Measurements from ENCODE around the gene MT1HL1. TPM values are rescaled to one million over a fixed set of nuclear protein-coding genes. Genes with fewer than 3 reads are reported as not detected.

The MT1HL1 gene
- not detected for total RNA-seq

DNA sequence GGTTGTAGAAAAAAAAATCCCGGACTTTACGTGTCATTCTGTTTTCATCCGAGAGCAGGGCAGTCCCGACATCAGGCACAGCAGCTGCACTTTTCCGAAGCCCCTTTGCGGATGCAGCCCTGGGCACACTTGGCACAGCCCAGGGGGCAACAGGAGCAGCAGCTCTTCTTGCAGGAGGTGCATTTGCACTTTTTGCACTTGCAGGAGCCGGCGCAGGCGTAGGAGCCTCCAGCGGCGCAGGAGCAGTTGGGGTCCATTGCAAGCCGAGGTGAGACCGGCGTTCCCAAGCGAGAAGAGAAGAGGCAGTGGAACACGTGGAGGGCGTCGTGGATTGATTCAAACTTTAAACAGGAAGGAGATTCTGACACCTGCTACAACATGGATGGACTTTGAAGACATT, at the start of gene MT1HL1:
TSS of gene MT1HL1 (minus strand) at position 326 of the 400 bp plus-strand sequence. CDS start at position 257, 69 bp downstream.
- Mint-ChIP-seq H3K27me3 (peaks cover 6% of the 10 kb centered on the region), H3K4me3 (no peak within 1 kb of the TSS), H3K27ac (no peak within 1 kb of the TSS), H3K36me3 (ENCODE audit: low read depth) (no peaks in the 10 kb centered on the region), H3K4me1 (no peaks in the 10 kb centered on the region), H3K9me3 (ENCODE audit: low read depth) (no peaks in the 10 kb centered on the region)
- ChIA-PET POLR2A (no interaction called here), CTCF (interaction anchor here (0.6 kb wide), 1 partner anchor 70 kb away, joined by 3 read pairs; no protein-coding TSS in a partner anchor)
- DNase-seq (no peak), ATAC-seq (no peak)
- intact Hi-C loops (cut with DNase I, micrococcal nuclease): no loop called here

DNA sequence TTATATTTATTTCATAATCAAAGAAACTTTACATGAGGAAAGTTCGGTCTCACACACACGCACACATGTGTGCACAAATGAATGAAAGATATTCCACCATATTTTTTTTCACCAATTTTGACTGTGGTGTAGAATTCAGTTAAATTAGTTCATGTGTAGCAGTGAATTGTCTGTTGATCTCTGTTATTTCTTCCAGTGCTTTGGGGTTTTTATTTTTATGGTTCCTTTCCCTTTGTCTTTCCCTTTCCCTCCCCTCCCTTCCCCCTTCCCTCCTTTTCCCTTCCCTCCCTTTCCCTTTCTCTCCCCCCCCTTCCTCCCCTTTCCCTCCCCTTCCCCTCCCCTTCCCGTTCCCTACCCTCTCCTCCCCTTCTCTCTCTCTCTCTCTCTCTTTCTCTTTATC, 46.7 kb upstream of the MT1HL1 start:
- Mint-ChIP-seq H3K4me1 (no peaks in the 10 kb centered on the region), H3K27me3 (peaks cover 30% of the 10 kb centered on the region), H3K4me3 (no peak overlapping the region), H3K9me3 (ENCODE audit: low read depth) (no peaks in the 10 kb centered on the region), H3K36me3 (ENCODE audit: low read depth) (no peaks in the 10 kb centered on the region), H3K27ac (no peak overlapping the region)
- intact Hi-C loops (cut with DNase I, micrococcal nuclease): no loop called here
- no peak for ATAC-seq
- POLR2A ChIA-PET: no interaction called here
- DNase-seq: no peak
- CTCF ChIA-PET: interaction anchor here (1.0 kb wide), 1 partner anchor 18 kb away, joined by 3 read pairs; no protein-coding TSS in a partner anchor

DNA sequence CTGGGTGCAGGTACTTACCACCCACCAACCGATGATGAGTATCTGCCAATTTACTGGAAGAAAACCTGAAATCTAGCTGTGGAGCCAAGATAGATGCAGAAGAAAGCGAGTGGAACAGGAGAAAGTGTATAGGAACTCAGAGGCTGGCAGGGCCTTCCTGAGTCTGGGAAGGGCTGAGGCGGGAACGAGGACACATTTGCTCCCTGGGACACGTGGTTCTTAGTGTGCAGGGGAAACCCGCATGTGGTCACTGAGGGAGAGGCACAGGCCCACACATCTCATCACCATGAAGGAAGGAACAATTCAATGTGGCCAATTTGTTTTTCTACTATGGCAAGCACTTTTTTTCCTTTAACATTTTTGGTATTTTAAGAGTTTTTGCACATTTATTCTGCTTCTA, 45.9 kb upstream of the MT1HL1 start:
- Mint-ChIP-seq H3K36me3 (ENCODE audit: low read depth) (no peaks in the 10 kb centered on the region), H3K4me3 (no peak overlapping the region), H3K27ac (no peak overlapping the region), H3K4me1 (no peaks in the 10 kb centered on the region), H3K27me3 (peaks cover 31% of the 10 kb centered on the region), H3K9me3 (ENCODE audit: low read depth) (no peaks in the 10 kb centered on the region)
- DNase-seq (no peak), ATAC-seq (no peak)
- intact Hi-C loops (cut with DNase I, micrococcal nuclease): no loop called here
- POLR2A ChIA-PET: no interaction called here
- CTCF ChIA-PET: no interaction called here

DNA sequence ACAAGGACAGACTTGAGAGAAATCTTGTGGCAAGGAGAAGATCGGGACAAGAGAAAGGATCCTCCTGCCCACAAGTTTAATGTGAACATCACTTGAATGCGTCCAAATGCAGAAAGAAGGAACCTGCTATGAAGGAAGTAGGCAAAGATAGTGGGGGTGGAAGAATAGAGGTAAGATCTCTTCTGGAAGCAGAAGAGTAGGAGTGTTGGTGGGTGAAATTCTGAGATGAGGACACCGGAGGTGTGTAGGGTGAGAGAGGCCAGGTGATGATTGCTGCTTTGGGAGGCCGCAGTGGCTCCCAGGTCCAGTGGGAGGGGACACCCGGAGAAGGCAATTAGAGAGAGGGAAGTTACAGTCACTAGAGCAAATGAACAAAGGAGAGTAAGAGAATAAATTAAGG, 44.6 kb upstream of the MT1HL1 start:
- no peaks in the 10 kb centered on the region for H3K36me3 Mint-ChIP-seq (ENCODE audit: low read depth)

DNA sequence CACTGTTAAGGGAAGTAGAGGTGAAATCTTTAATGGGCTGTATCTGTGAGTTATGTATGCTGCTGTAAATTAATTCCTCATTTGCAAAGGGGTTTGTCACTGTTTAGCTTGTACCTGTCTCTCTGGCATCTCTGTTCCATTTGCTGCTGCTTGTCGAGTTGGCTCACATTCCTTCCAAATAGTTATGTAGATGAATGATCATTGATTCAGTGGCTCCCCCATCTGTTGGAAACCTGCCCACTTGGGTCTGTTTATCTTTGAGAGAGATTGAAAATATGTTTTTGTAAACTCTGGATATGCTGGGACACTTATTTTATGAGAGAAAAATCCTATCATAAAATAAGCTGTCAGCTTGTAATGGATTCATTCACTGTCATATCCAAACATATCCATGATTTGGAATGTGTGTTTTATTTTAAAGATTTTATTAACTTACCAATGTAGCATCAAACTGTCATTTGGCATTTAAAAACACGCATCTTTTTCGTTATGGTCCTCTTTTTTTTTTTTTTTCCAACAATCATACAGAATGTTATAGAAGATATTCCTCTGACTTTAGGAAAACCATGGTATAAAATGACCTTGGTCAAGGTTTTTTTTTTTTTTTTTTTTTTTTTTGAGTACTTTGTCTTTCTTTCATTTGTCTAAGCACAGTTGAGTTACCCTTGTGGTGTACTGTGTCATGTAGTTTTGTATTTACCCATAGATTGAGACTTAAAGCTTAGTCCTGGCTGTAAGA, 41.2 kb upstream of the MT1HL1 start:
- Mint-ChIP-seq H3K9me3 (ENCODE audit: low read depth) (no peaks in the 10 kb centered on the region), H3K4me3 (no peak overlapping the region), H3K27ac (no peak overlapping the region), H3K4me1 (peaks cover 16% of the 10 kb centered on the region), H3K27me3 (peaks cover 46% of the 10 kb centered on the region), H3K36me3 (ENCODE audit: low read depth) (no peaks in the 10 kb centered on the region)
- intact Hi-C loops (cut with DNase I, micrococcal nuclease): loop anchor here in 1 of 2 experiments (10.0 kb wide), 1 partner anchor 339 kb away; no protein-coding TSS in a partner anchor
- POLR2A ChIA-PET: no interaction called here
- CTCF ChIA-PET: no interaction called here
- no peak for ATAC-seq
- DNase-seq: no peak

More for the DNA sequence above, 44.6 kb upstream of the MT1HL1 start:
- no peak overlapping the region for H3K4me3 Mint-ChIP-seq
- CTCF ChIA-PET: no interaction called here
- intact Hi-C loops (cut with DNase I, micrococcal nuclease): loop anchor here in 1 of 2 experiments (10.0 kb wide), 1 partner anchor 336 kb away; no protein-coding TSS in a partner anchor
- H3K9me3 Mint-ChIP-seq (ENCODE audit: low read depth): no peaks in the 10 kb centered on the region
- POLR2A ChIA-PET: no interaction called here
- H3K27me3 Mint-ChIP-seq: peaks cover 31% of the 10 kb centered on the region
- no peak overlapping the region for H3K27ac Mint-ChIP-seq
- ATAC-seq: no peak
- DNase-seq: no peak
- no peaks in the 10 kb centered on the region for H3K4me1 Mint-ChIP-seq

DNA sequence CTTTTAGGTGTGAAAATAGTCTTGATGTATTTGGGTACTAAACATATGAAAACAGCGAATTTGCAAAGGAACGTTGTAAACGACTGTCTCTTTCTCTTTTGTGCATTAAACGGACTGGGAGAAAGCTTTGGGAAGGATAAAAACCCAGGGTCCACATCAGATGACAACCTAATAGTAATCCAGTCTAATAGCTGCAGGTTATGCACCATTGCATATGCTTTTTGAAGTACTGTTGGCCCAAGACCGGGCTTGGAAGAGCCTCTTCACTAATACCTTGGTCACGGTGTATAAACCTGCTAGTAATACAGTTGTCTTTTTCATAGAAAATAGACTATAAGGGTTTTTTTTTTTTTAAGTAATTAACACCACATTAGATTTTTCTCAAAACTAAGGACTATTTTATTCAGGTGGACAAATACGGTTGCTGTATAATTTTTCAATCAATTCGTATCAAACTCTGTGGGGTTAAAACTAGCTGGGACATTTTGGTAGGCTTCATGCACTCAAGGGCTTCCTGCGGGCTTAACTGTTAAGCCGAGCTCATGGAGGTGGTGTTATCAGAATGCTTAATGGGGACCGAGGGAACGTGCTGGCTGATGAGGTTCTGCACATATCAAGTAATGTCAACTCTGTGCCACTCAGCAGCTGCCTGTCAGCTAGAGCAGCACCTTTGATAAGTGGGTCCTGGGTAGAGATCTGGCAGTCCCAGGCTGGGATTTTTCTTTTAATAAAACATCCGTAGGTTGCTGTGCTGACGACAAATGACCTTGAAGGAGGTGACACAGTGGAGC, 39.8 kb upstream of the MT1HL1 start:
- ATAC-seq (no peak), DNase-seq (no peak)
- peaks cover 44% of the 10 kb centered on the region for H3K27me3 Mint-ChIP-seq
- H3K9me3 Mint-ChIP-seq (ENCODE audit: low read depth): no peaks in the 10 kb centered on the region
- peaks cover 16% of the 10 kb centered on the region for H3K4me1 Mint-ChIP-seq
- ChIA-PET CTCF (interaction anchor here (0.7 kb wide), 2 partner anchors 26 to 421 kb away, joined by 3 read pairs; no protein-coding TSS in a partner anchor), POLR2A (no interaction called here)
- intact Hi-C loops (cut with DNase I, micrococcal nuclease): loop anchor here (2.0 to 10.0 kb wide), 4 partner anchors 282 to 518 kb away; no protein-coding TSS in a partner anchor
- no peak overlapping the region for H3K4me3 Mint-ChIP-seq
- no peaks in the 10 kb centered on the region for H3K36me3 Mint-ChIP-seq (ENCODE audit: low read depth)
- H3K27ac Mint-ChIP-seq: no peak overlapping the region

DNA sequence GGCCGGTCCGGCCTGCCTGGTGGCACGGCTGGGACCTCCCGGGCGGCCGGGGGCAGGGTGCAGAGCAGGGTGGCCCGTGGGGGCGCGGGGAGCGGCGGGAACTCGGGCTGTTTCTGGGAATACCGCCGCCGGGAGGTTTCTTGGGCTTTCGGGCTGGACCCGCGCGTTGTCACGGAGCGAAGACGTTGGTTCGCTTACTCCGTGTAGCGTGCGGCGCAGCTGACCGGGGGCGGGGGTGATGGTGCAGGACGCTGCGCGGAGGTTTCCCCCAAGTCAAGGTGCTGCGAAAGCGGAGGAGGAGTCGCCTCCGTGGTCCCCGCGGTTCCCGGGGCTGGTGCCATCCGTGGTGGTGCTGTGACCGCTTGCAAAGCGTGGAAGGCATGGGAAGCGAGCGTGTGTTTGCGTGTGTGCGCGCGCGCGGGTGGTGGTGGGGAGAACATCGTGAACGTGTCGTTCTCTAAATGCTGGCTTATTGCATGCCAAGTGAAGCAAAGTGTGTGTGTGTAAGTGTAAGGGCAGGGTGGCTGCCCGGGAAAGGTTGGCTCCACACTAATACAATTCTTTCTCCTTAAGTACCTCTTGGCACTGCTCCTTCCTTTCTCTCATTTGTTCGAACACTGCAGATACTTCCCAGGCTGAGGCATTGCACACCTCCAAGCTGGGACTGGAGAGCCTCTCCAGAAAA, 38.8 kb upstream of the MT1HL1 start:
- H3K36me3 Mint-ChIP-seq (ENCODE audit: low read depth): no peaks in the 10 kb centered on the region
- ChIA-PET POLR2A (no interaction called here), CTCF (no interaction called here)
- intact Hi-C loops (cut with DNase I, micrococcal nuclease): loop anchor here (2.0 to 10.0 kb wide), 4 partner anchors 281 to 519 kb away; no protein-coding TSS in a partner anchor
- no peak for ATAC-seq
- H3K4me1 Mint-ChIP-seq: peaks cover 16% of the 10 kb centered on the region
- H3K9me3 Mint-ChIP-seq (ENCODE audit: low read depth): no peaks in the 10 kb centered on the region
- peaks cover 44% of the 10 kb centered on the region for H3K27me3 Mint-ChIP-seq
- peak; percentile 17 for DNase-seq
- H3K4me3 Mint-ChIP-seq: no peak overlapping the region
- H3K27ac Mint-ChIP-seq: no peak overlapping the region

DNA sequence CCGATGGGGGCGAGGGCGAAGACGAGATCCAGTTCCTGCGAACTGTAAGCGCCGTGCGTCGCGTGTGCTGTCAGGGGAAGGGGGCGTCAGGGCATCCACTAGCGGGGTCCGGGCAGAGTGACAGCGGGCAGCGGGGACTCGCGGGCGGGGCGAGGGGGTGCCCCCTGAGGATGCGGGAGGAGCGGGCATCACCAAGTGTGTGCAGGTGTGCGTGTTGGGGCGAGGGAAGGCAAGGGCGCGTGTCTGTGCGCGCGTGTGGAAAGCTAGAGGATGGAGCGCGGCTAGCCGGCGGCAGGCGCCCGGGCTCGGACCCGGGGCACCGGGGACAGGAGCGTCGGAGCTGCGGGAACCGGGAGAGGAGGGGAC, 38.3 kb upstream of the MT1HL1 start:
- ChIA-PET CTCF (no interaction called here), POLR2A (no interaction called here)
- Mint-ChIP-seq H3K4me1 (peaks cover 16% of the 10 kb centered on the region), H3K9me3 (ENCODE audit: low read depth) (no peaks in the 10 kb centered on the region), H3K4me3 (no peak overlapping the region), H3K36me3 (ENCODE audit: low read depth) (no peaks in the 10 kb centered on the region), H3K27me3 (peaks cover 44% of the 10 kb centered on the region), H3K27ac (no peak overlapping the region)
- DNase-seq (no peak), ATAC-seq (no peak)
- intact Hi-C loops (cut with DNase I, micrococcal nuclease): loop anchor here (2.0 to 10.0 kb wide), 4 partner anchors 280 to 520 kb away; no protein-coding TSS in a partner anchor

DNA sequence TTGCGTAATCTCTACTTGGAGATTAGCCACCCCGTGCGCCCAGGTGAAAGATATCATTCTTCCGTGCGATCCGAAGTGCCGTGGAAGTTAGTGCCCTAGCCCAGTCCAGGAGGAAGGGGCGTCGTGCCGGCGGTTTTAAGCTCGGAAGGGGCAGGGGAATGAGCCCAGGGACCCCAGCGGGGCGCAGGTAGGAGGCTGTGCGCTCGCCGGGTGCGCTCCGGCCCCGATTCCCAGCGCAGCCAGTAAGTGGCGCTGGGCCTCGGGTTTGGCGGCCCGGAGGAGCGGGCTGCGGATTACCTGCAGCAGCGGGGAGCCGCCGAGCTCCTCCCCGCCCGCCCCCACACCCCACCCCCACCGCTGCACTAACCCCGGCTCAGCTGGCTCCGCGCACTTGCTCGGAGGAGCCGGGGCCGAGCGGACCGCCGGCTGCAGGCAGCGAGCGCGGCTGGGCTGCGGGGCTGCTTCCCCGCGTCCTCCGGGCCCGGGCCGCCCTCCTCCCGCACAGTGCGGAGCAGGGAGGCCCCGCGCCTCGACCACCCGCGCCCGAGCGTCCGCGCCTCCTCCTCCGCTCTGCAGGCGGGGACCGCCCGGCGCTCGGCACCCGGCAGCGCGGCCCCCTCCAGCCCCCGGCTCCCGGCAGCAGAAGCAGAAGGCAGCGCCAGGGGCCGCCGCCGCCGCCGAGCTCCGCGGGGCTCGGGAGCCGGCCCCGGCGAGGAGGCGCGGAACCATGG, 37.7 kb upstream of the MT1HL1 start, which contains the start of gene RYR2:
TSS of gene RYR2 (plus strand) at position 390 of the 731 bp plus-strand sequence. CDS start at position 728, 338 bp downstream.
- H3K27me3 Mint-ChIP-seq: peaks cover 44% of the 10 kb centered on the region
- H3K9me3 Mint-ChIP-seq (ENCODE audit: low read depth): no peaks in the 10 kb centered on the region
- ATAC-seq (peak; percentile 75), DNase-seq (peak; percentile 52)
- POLR2A ChIA-PET: no interaction called here
- H3K4me3 Mint-ChIP-seq: no peak within 1 kb of the TSS
- intact Hi-C loops (cut with DNase I, micrococcal nuclease): loop anchor here (2.0 to 10.0 kb wide), 4 partner anchors 280 to 520 kb away; no protein-coding TSS in a partner anchor
- CTCF ChIA-PET: no interaction called here
- H3K27ac Mint-ChIP-seq: no peak within 1 kb of the TSS
- H3K36me3 Mint-ChIP-seq (ENCODE audit: low read depth): no peaks in the 10 kb centered on the region
- H3K4me1 Mint-ChIP-seq: peaks cover 16% of the 10 kb centered on the region

DNA sequence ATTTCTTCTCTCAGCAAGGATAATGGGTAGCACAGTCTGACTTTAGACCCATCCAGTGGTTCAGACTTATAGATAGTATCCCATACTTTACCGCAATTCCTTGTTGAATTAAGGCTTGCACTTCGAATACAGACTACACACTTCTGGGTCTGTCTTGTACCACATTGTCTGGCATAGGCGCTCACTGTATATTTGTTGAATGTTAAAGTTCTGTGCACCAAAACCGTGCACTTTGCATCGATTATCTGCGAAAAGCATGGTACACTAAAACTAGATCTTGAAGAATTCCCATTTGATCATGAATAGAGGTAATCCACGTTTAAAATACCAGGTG, 37.2 kb upstream of the MT1HL1 start:
- intact Hi-C loops (cut with DNase I, micrococcal nuclease): loop anchor here (5.0 to 10.0 kb wide), 3 partner anchors 279 to 521 kb away; no protein-coding TSS in a partner anchor
- Mint-ChIP-seq H3K27ac (no peak overlapping the region), H3K27me3 (peaks cover 44% of the 10 kb centered on the region), H3K4me3 (no peak overlapping the region), H3K9me3 (ENCODE audit: low read depth) (no peaks in the 10 kb centered on the region), H3K36me3 (ENCODE audit: low read depth) (no peaks in the 10 kb centered on the region), H3K4me1 (peaks cover 16% of the 10 kb centered on the region)
- ATAC-seq (no peak), DNase-seq (no peak)
- ChIA-PET CTCF (no interaction called here), POLR2A (no interaction called here)

DNA sequence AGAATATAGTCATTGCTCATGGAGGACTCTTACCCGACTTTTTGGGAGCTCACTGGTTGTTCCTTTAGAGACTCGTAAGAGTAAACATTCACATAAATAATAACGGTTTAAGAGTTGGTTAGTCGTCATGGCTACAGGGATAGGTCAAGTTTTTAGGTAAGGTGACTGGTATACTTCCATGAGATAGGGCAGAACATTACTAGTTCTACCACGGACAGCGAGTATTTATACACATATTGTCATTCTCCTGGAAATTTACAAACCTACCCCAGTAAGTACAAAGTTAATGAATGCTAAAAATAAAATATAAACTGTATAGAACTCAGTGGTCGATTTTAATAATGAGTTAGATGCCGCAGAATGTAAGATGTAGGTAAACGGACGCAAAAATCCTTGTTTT, 36.6 kb upstream of the MT1HL1 start:
- no peak overlapping the region for H3K27ac Mint-ChIP-seq
- ATAC-seq: no peak
- ChIA-PET POLR2A (no interaction called here), CTCF (no interaction called here)
- H3K27me3 Mint-ChIP-seq: peaks cover 39% of the 10 kb centered on the region
- H3K4me1 Mint-ChIP-seq: peaks cover 16% of the 10 kb centered on the region
- H3K36me3 Mint-ChIP-seq (ENCODE audit: low read depth): no peaks in the 10 kb centered on the region
- H3K9me3 Mint-ChIP-seq (ENCODE audit: low read depth): no peaks in the 10 kb centered on the region
- no peak for DNase-seq
- intact Hi-C loops (cut with DNase I, micrococcal nuclease): loop anchor here (5.0 to 10.0 kb wide), 3 partner anchors 279 to 521 kb away; no protein-coding TSS in a partner anchor
- no peak overlapping the region for H3K4me3 Mint-ChIP-seq
